ENCODE measurements around the gene ZNF750. TPM values are rescaled to one million over a fixed set of nuclear protein-coding genes. Genes with fewer than 3 reads are reported as not detected.
A peak's percentile ranks its signal among the peaks of the same experiment; 100 is the strongest.

The ZNF750 gene
- total and polyA plus RNA-seq, 4 donors, result 0.11 to 0.66 TPM; not detected in 2

- 97% methylated on average over 20 of the region's 21 CpGs for WGBS (ENCODE audit: insufficient coverage)
- H3K36me3 ChIP-seq (ENCODE audit: control insufficient read depth, insufficient read depth, low read length), result peaks cover 88% of the 10 kb centered on the region
- no peaks in the 10 kb centered on the region for H3K9me3 ChIP-seq (ENCODE audit: control insufficient read depth, insufficient read depth, low read length)
- DNase-seq (ENCODE audit: low read depth in 4 of 6, low spot score in 6 of 6), result no peak
- no peak overlapping the region for H3K27ac ChIP-seq (ENCODE audit: low read depth, low read length)
- H3K4me3 ChIP-seq (ENCODE audit: low read depth, low read length), result no peak overlapping the region
- peaks cover 10% of the 10 kb centered on the region for H3K4me1 ChIP-seq (ENCODE audit: control insufficient read depth, insufficient read depth, low read length)
- H3K27me3 ChIP-seq (ENCODE audit: control insufficient read depth, insufficient read depth, low read length), result no peaks in the 10 kb centered on the region
Measured at GRCh38 chr17:82807562-82807961, 32.3 kb downstream of the ZNF750 start.

GRCh38 chr17:82807101-82807500, 32.7 kb downstream of the ZNF750 start:
- no peaks in the 10 kb centered on the region for H3K27me3 ChIP-seq (ENCODE audit: control insufficient read depth, insufficient read depth, low read length)
- H3K4me3 ChIP-seq (ENCODE audit: low read depth, low read length), result no peak overlapping the region
- peaks cover 14% of the 10 kb centered on the region for H3K4me1 ChIP-seq (ENCODE audit: control insufficient read depth, insufficient read depth, low read length)
- H3K9me3 ChIP-seq (ENCODE audit: control insufficient read depth, insufficient read depth, low read length), result no peaks in the 10 kb centered on the region
- peaks cover 86% of the 10 kb centered on the region for H3K36me3 ChIP-seq (ENCODE audit: control insufficient read depth, insufficient read depth, low read length)
- H3K27ac ChIP-seq (ENCODE audit: low read depth, low read length), result no peak overlapping the region
- no peak for DNase-seq (ENCODE audit: low read depth in 4 of 6, low spot score in 6 of 6)
- WGBS (ENCODE audit: insufficient coverage), result 91% methylated on average over 8 of the region's 9 CpGs

GRCh38 chr17:82806645-82807044, 33.2 kb downstream of the ZNF750 start:
- H3K4me1 ChIP-seq (ENCODE audit: control insufficient read depth, insufficient read depth, low read length), result peaks cover 14% of the 10 kb centered on the region
- H3K27ac ChIP-seq (ENCODE audit: low read depth, low read length), result no peak overlapping the region
- 96% methylated on average over 20 of the region's 21 CpGs for WGBS (ENCODE audit: insufficient coverage)
- no peaks in the 10 kb centered on the region for H3K9me3 ChIP-seq (ENCODE audit: control insufficient read depth, insufficient read depth, low read length)
- H3K4me3 ChIP-seq (ENCODE audit: low read depth, low read length), result no peak overlapping the region
- H3K36me3 ChIP-seq (ENCODE audit: control insufficient read depth, insufficient read depth, low read length), result peaks cover 85% of the 10 kb centered on the region
- no peaks in the 10 kb centered on the region for H3K27me3 ChIP-seq (ENCODE audit: control insufficient read depth, insufficient read depth, low read length)
- no peak for DNase-seq (ENCODE audit: low read depth in 4 of 6, low spot score in 6 of 6)

GRCh38 chr17:82805823-82806222, 34.0 kb downstream of the ZNF750 start:
- Histone ChIP-seq H3K36me3 (ENCODE audit: control insufficient read depth, insufficient read depth, low read length) (peaks cover 86% of the 10 kb centered on the region), H3K27ac (ENCODE audit: low read depth, low read length) (no peak overlapping the region), H3K4me1 (ENCODE audit: control insufficient read depth, insufficient read depth, low read length) (peaks cover 14% of the 10 kb centered on the region), H3K4me3 (ENCODE audit: low read depth, low read length) (no peak overlapping the region), H3K9me3 (ENCODE audit: control insufficient read depth, insufficient read depth, low read length) (no peaks in the 10 kb centered on the region), H3K27me3 (ENCODE audit: control insufficient read depth, insufficient read depth, low read length) (no peaks in the 10 kb centered on the region)
- 90% methylated on average over 14 of the region's 19 CpGs for WGBS (ENCODE audit: insufficient coverage)
- no peak for DNase-seq (ENCODE audit: low read depth in 4 of 6, low spot score in 6 of 6)

GRCh38 chr17:82805254-82805653, 34.6 kb downstream of the ZNF750 start:
- Histone ChIP-seq H3K27ac (ENCODE audit: low read depth, low read length) (no peak overlapping the region), H3K27me3 (ENCODE audit: control insufficient read depth, insufficient read depth, low read length) (no peaks in the 10 kb centered on the region), H3K36me3 (ENCODE audit: control insufficient read depth, insufficient read depth, low read length) (peaks cover 86% of the 10 kb centered on the region), H3K4me1 (ENCODE audit: control insufficient read depth, insufficient read depth, low read length) (peaks cover 14% of the 10 kb centered on the region), H3K4me3 (ENCODE audit: low read depth, low read length) (no peak overlapping the region), H3K9me3 (ENCODE audit: control insufficient read depth, insufficient read depth, low read length) (no peaks in the 10 kb centered on the region)
- DNase-seq (ENCODE audit: low read depth in 4 of 6, low spot score in 6 of 6), result no peak
- 94% methylated on average over 13 of the region's 13 CpGs for WGBS (ENCODE audit: insufficient coverage)

GRCh38 chr17:82804442-82805191, 35.2 kb downstream of the ZNF750 start:
- Histone ChIP-seq H3K4me3 (ENCODE audit: low read depth, low read length) (no peak overlapping the region), H3K9me3 (ENCODE audit: control insufficient read depth, insufficient read depth, low read length) (no peaks in the 10 kb centered on the region), H3K36me3 (ENCODE audit: control insufficient read depth, insufficient read depth, low read length) (peaks cover 87% of the 10 kb centered on the region), H3K27ac (ENCODE audit: low read depth, low read length) (peak overlapping the region; percentile 52), H3K27me3 (ENCODE audit: control insufficient read depth, insufficient read depth, low read length) (no peaks in the 10 kb centered on the region), H3K4me1 (ENCODE audit: control insufficient read depth, insufficient read depth, low read length) (peaks cover 14% of the 10 kb centered on the region)
- DNase-seq (ENCODE audit: low read depth in 4 of 6, low spot score in 6 of 6), result peak in 2 of 6 donors; percentile 4 to 60
- 75% methylated on average over 27 of the region's 27 CpGs for WGBS (ENCODE audit: insufficient coverage)

GRCh38 chr17:82803606-82804005, 36.2 kb downstream of the ZNF750 start:
- Histone ChIP-seq H3K9me3 (ENCODE audit: control insufficient read depth, insufficient read depth, low read length) (no peaks in the 10 kb centered on the region), H3K36me3 (ENCODE audit: control insufficient read depth, insufficient read depth, low read length) (peaks cover 85% of the 10 kb centered on the region), H3K27me3 (ENCODE audit: control insufficient read depth, insufficient read depth, low read length) (no peaks in the 10 kb centered on the region), H3K4me1 (ENCODE audit: control insufficient read depth, insufficient read depth, low read length) (peaks cover 14% of the 10 kb centered on the region), H3K4me3 (ENCODE audit: low read depth, low read length) (no peak overlapping the region), H3K27ac (ENCODE audit: low read depth, low read length) (no peak overlapping the region)
- WGBS (ENCODE audit: insufficient coverage), result 89% methylated on average over 13 of the region's 15 CpGs
- no peak for DNase-seq (ENCODE audit: low read depth in 4 of 6, low spot score in 6 of 6)

- peaks cover 85% of the 10 kb centered on the region for H3K36me3 ChIP-seq (ENCODE audit: control insufficient read depth, insufficient read depth, low read length)
- no peak overlapping the region for H3K27ac ChIP-seq (ENCODE audit: low read depth, low read length)
- no peaks in the 10 kb centered on the region for H3K9me3 ChIP-seq (ENCODE audit: control insufficient read depth, insufficient read depth, low read length)
- H3K4me3 ChIP-seq (ENCODE audit: low read depth, low read length), result no peak overlapping the region
- no peak for DNase-seq (ENCODE audit: low read depth in 4 of 6, low spot score in 6 of 6)
- peaks cover 14% of the 10 kb centered on the region for H3K4me1 ChIP-seq (ENCODE audit: control insufficient read depth, insufficient read depth, low read length)
- no peaks in the 10 kb centered on the region for H3K27me3 ChIP-seq (ENCODE audit: control insufficient read depth, insufficient read depth, low read length)
- 89% methylated on average over 9 of the region's 9 CpGs for WGBS (ENCODE audit: insufficient coverage)
Measured at GRCh38 chr17:82803185-82803584, 36.6 kb downstream of the ZNF750 start.

- 77% methylated on average over 16 of the region's 17 CpGs for WGBS (ENCODE audit: insufficient coverage)
- H3K36me3 ChIP-seq (ENCODE audit: control insufficient read depth, insufficient read depth, low read length), result peaks cover 76% of the 10 kb centered on the region
- no peaks in the 10 kb centered on the region for H3K9me3 ChIP-seq (ENCODE audit: control insufficient read depth, insufficient read depth, low read length)
- no peaks in the 10 kb centered on the region for H3K27me3 ChIP-seq (ENCODE audit: control insufficient read depth, insufficient read depth, low read length)
- H3K4me3 ChIP-seq (ENCODE audit: low read depth, low read length), result no peak overlapping the region
- peak overlapping the region; percentile 54 for H3K27ac ChIP-seq (ENCODE audit: low read depth, low read length)
- peaks cover 14% of the 10 kb centered on the region for H3K4me1 ChIP-seq (ENCODE audit: control insufficient read depth, insufficient read depth, low read length)
- peak in 1 of 6 donors; percentile 44 for DNase-seq (ENCODE audit: low read depth in 4 of 6, low spot score in 6 of 6)
Measured at GRCh38 chr17:82802075-82802780, 37.6 kb downstream of the ZNF750 start.

Data from spinal cord (tissue), 10 donors.